HG03558 (cell line): ENCODE data around the gene TMEM132D.

Experiments
- ATAC-seq: cut with Tn5 transposase; IDR thresholded peaks from one replicate; pipeline ENCODE4 v1.9.1; 2021; ENCODE audit warnings: moderate number of reproducible peaks; ENCODE audit not compliant: unreplicated experiment; ENCODE audit errors: extremely low read depth

The TMEM132D gene

DNA sequence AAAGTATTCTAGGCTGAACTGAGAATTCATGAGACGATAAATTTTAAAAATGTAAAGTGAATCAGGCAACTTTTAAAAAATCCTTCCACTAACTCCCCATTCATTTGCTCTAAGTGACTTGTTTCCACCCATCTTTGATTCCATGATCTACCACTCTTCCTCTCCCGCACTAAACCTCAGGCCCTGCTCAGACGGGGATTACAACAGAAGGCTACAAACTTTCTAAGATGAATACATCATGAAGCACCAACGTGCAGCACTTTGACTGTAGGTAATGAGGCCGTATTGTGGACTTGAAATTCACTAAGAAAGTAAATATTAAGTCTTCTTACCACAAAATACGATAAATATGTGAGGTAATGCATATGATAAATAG lies 30.0 kb downstream of the TMEM132D start:
- ATAC-seq = no peak

DNA sequence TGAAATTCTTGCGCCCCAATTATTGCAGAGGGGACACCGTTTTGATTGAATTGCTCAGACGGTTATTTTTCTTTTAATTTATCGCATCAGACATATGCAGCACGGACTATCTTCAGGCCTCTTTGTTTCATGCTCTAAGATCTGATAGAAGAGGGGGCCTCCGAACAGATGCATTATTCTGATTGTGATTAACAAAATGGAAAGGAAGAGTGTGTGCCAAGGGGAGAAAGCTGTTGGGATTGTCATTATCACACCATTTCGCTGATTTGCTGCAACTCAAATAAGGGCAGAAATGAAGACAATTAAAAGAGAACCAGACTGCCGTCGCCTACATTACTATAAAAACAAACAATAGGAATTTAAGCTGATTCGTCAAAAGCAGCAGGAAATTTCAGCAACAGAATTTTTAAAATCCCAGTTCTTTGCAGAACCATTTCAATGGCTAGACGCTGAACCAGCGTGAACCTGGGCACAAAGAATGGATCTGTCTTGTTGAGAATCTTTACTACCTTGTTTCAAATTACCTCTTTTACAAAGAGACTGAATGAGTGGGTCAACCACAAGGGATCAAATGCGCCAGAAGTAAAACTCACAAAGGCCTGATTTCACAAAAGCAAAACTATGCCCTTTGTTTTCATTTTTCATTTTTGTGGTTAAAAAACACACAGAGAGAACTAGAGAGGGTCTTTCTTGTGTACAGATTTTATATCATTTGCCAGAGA lies 30.6 kb downstream of the TMEM132D start:
- no peak for ATAC-seq

DNA sequence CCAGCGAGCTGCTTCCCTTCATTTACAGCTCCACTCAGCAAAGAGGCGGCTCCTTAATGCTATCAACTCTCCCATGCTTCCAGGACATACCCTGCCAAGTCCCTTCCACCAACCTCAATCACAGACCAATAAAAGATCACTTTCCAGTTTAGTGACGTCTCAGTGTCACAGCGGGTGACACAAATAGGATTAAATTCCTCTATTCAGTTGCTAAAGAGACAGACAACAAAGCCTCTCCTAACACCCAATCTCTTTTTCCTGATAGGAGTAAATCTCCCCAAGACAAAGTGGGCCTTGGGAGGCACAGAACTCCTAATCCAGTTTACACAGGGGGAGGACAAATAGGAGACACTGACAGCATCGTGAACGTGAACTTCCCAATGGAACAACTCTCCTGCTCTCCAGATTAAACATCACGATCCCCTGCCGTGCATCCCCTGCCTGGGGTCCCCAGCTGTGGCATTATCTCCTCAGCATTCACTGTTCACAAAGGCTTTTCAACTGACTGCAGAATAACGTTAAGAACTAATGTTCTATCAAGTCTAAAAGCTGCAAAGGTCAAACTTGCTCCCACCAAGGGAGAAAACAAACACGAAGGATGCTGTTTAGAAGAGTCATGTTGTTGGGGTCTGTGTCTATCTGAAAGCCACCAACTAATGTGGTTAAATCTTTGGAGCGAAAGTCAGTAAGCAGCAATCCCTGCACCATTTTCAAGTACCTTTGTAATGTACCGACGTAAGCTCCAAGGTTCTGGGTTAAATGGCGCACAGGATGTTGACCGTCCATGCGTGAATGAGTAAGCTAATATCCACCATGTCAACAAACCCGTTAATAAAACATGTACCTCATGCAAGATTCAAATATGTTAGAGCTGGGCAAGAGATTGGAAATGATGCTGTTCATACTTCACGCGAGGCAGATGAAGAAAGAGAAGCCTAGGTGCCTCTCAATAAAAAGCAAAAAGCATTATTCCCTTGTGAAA lies 31.5 kb downstream of the TMEM132D start:
- ATAC-seq = no peak

DNA sequence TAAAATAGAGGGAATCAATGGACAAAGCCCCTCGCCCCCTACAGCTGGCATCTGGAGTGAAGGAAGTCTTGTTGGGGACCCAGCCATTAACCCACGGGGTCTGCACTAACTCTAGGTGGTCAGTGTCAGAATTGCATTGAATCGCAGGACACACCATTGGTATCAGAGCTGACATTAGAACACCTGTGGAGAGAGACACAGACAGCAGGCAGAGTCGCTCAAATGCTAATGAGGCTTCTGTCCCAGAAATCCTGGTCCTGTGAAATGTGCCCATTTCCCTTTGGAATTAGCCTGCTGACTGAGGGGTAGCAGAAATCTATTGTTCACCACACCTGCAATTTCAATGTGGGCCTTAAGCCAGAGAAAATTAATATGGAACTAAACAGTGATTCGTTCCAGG lies 33.0 kb downstream of the TMEM132D start:
- ATAC-seq = no peak

DNA sequence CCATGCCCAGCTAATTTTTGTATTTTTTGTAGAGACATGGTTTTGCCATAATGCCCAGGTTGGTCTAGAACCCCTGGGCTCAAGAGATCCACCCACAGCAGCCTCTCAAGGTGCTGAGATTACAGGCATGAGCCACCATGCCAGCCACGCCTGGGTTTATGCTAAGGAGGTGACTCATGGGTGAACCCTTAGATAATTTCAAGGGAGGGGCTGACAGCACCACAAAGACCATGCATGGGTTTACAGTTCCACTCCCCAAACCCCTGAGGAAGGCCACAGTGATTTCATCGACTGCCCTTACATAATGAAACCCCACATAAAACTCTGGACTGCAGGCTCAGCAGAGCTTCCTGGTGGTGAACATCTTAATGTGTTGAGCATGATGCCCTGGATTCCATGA lies 33.7 kb downstream of the TMEM132D start:
- no peak for ATAC-seq

DNA sequence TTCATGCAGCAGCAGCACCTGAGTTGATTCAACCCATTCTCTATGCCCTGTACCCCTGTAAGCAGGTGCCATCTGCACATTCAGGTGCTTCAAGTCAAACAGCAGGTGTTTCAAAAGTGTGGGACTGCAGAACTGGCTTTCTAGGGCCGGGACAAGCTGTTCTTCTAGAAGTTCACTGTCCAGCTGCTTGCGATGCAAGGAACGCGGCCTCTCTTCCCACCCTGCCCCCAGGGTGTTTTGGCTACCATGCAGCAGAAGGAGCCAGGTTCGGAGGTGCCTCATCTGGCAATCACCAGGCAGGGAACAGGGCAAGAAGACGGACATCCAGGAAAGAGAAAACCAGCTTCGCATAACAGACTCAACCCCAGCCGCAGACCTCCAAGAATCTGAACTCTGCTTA lies 35.2 kb downstream of the TMEM132D start:
- no peak for ATAC-seq

DNA sequence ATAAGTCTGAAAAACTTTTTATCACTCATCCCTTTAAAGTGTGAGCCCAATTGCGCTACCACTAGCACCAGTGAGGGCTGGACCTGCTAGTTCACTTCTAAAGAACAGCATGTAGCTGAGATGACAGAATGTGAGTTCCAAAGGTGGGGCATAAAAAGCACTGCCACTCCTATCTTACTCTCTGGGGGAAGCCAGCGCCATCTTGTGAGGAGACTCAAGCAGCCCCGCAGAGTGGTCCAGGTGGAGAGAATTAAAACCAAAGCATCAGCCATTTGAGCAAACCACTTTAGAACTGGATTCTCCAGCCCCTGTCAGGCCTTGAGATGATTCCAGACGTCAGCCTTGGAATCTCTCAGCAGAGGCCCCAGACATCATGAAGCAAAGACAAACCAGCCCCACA lies 39.9 kb downstream of the TMEM132D start:
- ATAC-seq = no peak

DNA sequence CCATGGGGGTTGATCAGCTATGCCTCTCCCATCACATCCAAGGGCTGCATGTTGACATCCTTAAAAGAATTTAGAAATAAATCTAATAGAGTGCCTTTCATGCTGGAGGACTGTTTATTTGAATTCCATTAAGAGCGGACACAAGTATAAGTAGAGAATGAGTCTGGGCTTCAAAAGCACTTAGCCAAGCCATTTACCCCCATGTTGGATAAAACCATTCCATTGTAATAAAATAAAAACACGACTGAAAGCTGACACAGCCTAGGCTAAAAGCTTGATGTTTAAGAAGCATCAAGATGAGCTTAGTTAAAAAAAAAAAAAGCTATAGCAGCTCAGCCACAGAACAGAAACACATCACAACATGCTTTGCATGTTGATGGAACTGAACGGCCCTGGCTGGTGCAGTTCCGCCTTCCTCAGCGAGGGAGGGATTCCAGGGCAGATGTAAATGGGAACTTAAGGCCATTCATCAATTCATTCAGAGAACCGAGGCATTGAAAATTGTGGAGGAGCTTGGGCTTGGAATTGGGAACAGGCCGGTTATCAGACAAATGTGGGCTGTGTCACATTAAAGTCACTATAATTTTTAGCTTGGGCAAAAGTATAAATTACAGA lies 41.2 kb downstream of the TMEM132D start:
- ATAC-seq = no peak

DNA sequence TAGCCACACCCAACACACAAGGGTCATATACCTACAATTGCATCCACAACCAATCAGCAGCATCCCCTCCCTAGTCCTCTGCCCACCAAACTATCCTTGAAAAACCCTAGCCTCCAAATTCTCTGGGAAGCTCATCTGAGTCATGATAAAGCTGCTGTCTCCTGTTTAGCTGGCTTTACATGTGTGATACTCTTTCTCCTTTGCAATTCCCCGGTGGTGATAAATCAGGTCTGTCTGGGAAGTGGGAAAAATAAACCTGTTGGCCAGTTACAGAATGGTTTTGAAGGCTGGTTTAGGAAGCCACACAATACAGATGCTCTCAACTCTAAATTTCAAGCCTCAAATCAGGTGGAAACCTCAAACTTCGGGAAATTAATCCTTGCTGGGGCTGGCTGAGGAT lies 41.9 kb downstream of the TMEM132D start:
- ATAC-seq = no peak

DNA sequence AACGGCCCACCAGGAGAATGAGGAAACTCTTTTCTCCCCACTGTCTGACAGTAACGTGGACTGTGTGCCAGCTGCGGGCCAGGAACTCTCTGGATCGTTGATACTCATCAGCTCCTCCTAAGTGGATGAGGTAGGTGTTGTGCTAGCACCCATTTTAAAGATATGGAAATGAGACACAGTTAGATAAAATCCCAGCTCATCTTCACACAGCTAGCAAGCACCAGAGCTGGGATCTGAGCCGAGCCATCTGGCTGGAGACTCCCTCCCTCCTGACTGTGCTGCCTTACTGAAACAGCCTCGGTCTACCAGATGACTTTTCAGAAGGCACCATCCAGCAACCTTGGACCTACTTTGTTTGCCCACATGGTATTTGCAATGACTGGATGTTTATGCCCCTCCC lies 49.2 kb downstream of the TMEM132D start:
- ATAC-seq = no peak

DNA sequence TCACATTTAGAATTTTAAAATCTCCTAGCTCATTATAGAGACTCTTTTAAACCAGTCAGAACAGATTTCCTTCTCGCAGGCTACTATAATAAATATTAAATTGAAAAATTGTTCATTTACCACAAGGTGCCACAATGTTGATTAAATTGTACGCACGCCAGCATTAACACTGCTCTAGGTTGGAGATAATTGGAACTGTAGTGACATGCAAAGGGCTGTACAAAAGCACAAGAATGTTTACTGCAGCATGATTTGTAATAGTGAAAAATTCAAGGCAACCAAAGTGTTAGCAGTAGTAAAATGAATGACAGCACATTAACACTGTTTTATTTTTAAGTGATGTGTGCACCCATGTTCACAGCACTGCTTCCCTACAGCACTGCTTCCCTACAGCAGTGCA lies 52.5 kb downstream of the TMEM132D start:
- ATAC-seq = no peak

DNA sequence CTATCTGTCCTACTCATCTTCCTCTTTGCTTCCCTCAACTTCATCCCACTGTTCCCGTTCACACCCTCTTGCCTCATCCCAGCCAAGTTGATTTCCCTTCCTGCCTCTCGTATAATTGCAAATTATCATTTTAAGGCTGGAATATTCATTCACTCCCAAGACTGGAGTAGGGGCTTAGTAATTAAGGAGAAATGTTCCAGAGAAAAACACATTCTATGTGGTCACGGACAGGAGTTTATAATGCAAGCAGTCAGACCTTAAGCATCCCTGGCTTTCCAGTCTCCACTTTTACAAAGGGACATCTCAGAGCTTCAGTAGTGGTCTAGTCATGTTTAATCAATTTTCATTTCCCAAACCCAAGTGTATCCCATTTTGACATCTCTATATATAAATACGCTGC lies 54.9 kb downstream of the TMEM132D start:
- no peak for ATAC-seq

DNA sequence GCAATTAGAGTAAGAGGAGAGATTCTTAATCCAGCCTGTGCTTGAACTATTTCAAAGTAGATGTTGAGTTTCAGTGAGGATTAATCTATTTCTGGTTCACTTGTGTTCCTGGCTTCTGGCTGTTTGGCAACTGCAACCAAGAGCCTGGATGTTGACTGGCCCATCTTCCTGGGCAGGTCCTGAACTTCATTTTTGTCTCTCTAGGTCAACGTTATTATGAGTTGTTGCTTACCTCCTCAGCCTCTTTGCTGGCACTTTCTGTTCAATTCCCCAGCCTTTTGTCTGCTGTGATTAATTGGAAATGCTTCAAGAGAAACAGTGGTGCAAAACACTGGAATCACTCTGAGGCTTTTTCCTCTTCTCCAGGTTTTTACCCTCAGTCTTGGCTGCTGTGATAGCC lies 56.8 kb downstream of the TMEM132D start:
- no peak for ATAC-seq

DNA sequence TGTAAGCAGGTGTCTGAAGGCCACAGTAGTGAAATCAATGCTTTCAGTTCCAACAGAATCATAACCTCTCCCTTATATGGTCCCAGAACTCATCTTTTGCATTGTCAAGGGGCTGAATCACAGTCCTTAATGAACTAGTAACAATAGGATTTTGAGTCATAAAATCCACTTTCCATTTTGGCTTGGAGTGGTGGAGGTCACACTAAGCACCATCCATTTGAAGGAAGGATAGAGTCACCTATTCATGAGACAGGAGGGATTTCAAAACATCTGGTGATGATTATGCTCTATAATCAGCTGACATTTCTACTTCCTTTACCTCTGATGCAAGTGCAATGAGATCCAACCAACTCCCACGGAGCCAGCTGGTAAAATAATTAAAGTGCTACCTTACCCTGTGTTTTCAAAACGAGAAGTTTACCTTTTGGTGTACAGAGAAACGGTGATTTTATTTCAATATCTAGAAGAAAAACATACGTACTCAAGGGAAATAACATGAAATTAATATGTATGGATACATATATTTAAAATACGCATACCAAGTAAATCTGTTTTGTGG lies 59.1 kb downstream of the TMEM132D start:
- no peak for ATAC-seq

DNA sequence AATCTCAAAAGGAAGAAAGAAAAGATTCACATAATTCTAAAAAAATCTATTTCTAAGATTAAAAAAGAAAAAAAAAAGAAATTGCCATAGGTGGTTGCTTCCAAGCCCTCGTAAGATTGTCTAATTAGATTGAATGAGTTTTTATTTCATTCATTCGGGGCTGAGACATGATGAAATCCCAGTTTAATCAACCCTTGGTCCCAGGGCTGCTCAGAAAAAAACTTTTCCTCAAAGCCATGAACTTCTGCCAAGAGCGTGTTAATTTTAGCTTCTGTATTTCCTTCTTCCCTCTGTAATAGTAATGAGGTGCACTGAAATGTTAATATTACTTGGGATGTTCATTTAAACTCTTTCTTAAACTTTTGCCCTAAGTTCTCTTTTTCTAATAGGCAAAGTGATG lies 62.6 kb downstream of the TMEM132D start:
- ATAC-seq = no peak

DNA sequence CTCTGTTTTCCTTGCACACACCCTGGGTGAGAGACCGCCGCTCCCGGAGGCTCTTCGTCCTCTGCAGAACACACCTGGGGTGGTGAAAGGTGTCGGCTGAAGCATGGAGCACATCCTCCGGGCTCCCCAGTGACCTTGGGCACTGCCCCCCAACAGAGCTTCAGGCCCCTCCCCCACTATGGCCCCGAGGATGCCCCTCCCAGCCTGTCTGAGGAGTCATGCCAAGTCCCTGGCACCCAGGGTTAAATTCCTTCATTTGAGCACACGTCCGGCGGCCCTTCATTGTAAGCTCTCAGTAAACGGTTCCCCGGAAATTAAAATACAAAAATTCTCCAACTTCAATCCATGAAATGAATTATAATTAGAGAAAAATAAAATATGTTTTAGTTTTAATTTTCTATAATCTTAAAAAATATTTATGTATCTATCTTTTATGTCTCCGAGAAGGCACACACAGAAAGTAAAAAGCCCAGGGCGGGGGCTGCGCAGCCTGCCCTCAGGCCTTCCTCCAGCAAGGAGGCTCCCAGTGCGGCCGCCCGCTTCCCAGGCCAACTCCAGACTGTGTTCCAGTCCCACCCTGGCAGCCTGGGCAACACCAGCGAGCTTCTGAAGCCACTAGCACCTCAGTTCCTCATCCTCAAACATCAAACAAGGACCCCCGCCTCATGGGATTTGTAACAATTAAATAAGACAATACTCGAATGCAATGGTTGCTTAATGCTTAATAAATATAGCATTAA lies 63.5 kb downstream of the TMEM132D start:
- ATAC-seq = no peak

DNA sequence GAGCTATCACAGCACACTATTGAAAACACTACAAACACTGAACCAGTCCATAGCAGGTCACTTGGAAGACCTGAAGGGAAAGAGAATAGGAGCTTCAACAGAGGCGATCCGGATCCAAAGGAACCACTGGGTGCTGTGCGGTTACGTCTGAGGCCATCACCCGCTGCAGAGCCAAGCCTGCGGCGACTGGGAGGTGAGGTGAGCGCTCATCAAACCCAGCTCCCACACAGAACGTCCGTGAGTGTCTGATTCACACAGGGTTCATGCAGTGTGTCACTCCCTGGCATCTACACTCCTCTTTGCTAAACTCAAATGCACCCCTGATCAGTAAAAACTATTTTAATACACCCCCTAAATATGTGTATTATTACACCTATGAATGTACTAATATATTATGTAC lies 64.1 kb downstream of the TMEM132D start:
- no peak for ATAC-seq

DNA sequence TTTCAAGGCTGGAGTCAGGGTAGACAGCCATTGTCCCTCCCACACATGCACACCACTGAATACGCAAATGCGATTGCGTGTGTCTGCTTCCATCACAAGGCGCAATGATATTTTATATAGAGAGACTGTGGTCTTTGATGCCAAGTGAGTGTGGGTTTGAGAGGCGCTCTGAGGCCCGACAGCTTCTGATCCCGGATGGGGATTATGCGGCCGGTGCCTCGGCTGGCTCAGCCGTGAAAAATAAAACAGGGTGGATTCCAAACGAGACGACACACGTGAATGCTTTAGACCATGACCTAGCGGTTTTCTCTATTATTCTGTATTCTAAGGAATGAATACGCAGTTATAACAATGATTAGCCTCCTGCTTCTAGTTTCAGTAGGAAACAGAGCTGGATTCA lies 72.5 kb downstream of the TMEM132D start:
- ATAC-seq = no peak

DNA sequence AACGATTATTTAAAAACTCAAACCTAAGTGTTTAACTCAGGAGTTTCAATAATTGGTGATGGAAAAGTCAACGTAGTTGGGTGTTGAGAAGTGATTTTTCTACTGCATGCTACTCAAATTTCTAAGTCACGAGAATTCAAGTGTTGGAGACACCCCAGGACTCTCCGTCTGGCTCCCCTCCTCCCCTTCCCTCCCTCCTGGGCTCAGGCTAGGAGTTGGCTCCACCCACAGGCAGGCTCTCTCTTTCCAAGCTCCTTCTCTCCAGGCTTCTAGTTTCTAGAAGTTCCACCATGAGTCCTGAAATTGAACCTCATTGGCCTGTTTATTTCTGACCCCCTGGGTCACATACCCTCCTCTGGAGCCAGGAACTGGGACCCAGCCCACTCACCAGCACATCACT lies 73.0 kb downstream of the TMEM132D start:
- no peak for ATAC-seq

DNA sequence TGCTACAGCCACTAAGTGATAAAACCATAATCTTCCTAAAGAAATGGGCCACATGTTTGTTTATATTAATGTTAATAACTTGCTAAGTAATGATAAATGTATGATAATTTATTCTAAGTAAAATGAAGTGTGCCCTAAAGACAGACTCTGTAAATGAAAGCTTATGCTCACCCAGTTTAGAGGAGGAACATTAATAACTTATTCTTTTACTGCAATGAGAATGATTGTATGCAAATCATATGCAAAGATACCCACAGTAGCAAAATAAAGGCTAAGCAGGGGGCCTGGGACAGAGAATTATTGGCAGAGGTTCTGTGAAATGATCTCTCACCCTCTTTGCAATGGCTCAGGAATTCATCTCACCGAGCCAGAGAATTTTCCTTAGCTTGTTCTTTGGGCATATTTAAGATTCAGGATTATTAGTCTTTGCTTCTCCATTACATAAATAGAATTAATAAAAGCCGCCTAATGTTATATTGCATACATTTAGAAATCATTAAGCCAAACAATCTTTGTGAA lies 75.9 kb downstream of the TMEM132D start:
- no peak for ATAC-seq
